ENCODE data around the gene GGTA1. TPM values are rescaled to one million over a fixed set of nuclear protein-coding genes. Genes with fewer than 3 reads are reported as not detected.

Gene GGTA1
- total and polyA plus RNA-seq, 7 donors = 0.50 to 7.0 (median 1.7) TPM

DNA sequence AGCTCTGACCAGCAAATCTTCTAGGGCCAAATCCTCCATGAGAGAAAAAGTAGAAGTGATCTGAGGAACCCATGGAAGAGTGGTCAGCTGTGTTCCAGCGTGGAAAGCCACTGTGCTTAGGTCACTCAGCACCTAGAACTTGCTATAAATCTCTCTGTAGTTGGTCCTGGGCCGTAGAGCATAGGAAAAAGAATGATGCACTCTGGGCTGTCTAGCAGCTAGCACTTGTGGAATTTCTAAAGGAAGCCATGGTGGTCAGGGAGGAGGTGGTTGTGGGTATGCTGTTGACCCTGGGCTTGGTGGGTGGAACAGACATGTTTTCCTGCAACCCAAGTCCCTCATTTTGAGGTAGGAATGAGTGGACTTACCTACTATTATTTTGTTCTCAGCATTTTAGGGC, 48.1 kb downstream of the GGTA1 start:
- TF ChIP-seq, protein P1, sequence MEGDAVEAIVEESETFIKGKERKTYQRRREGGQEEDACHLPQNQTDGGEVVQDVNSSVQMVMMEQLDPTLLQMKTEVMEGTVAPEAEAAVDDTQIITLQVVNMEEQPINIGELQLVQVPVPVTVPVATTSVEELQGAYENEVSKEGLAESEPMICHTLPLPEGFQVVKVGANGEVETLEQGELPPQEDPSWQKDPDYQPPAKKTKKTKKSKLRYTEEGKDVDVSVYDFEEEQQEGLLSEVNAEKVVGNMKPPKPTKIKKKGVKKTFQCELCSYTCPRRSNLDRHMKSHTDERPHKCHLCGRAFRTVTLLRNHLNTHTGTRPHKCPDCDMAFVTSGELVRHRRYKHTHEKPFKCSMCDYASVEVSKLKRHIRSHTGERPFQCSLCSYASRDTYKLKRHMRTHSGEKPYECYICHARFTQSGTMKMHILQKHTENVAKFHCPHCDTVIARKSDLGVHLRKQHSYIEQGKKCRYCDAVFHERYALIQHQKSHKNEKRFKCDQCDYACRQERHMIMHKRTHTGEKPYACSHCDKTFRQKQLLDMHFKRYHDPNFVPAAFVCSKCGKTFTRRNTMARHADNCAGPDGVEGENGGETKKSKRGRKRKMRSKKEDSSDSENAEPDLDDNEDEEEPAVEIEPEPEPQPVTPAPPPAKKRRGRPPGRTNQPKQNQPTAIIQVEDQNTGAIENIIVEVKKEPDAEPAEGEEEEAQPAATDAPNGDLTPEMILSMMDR (IDR thresholded peaks at IDR 0.05) = no peak
- H3K36me3 ChIP-seq (ENCODE audit: insufficient read depth in 1 of 2, low read depth in 1 of 2) = no peaks in the 10 kb centered on the region
- DNase-seq (no peak), ATAC-seq (no peak)
- intact Hi-C loops (cut with DNase I) = no loop called here
- WGBS, 3 donors = 50 to 64% (median 62%) methylated on average over 2 of the region's 2 CpGs
- no peaks in the 10 kb centered on the region for H3K4me1 ChIP-seq
- H3K27ac ChIP-seq = no peak overlapping the region
- peaks cover 0 to 5% (median 2%) of the 10 kb centered on the region in 3 donors for H3K27me3 ChIP-seq (ENCODE audit: insufficient read depth in 3 of 3, low read length in 2 of 3)
- H3K9me3 ChIP-seq = no peaks in the 10 kb centered on the region
- no peak overlapping the region for H3K4me3 ChIP-seq

GRCh38 chr9:121450241-121450640, 49.4 kb downstream of the GGTA1 start:
- ATAC-seq (no peak), DNase-seq (no peak)
- H3K27ac ChIP-seq = no peak overlapping the region
- H3K36me3 ChIP-seq (ENCODE audit: insufficient read depth in 1 of 2, low read depth in 1 of 2) = no peaks in the 10 kb centered on the region
- no peak overlapping the region for H3K4me3 ChIP-seq
- H3K4me1 ChIP-seq = no peaks in the 10 kb centered on the region
- 42 to 61% (median 50%) methylated on average over 3 of the region's 3 CpGs for WGBS, 3 donors
- H3K27me3 ChIP-seq (ENCODE audit: insufficient read depth in 3 of 3, low read length in 2 of 3) = peaks cover 0 to 2% (median 0%) of the 10 kb centered on the region in 3 donors
- no peaks in the 10 kb centered on the region for H3K9me3 ChIP-seq
- intact Hi-C loops (cut with DNase I) = no loop called here
- TF ChIP-seq, protein P1 (IDR thresholded peaks at IDR 0.05) = no peak

- H3K27me3 ChIP-seq (ENCODE audit: insufficient read depth in 3 of 3, low read length in 2 of 3) = peaks cover 0 to 2% (median 0%) of the 10 kb centered on the region in 3 donors
- ATAC-seq = no peak
- no peaks in the 10 kb centered on the region for H3K4me1 ChIP-seq
- no peak for DNase-seq
- H3K9me3 ChIP-seq = no peaks in the 10 kb centered on the region
- no peaks in the 10 kb centered on the region for H3K36me3 ChIP-seq (ENCODE audit: insufficient read depth in 1 of 2, low read depth in 1 of 2)
- intact Hi-C loops (cut with DNase I) = no loop called here
- TF ChIP-seq, protein P1 (IDR thresholded peaks at IDR 0.05) = no peak
- 85 to 87% (median 85%) methylated on average over 2 of the region's 2 CpGs for WGBS, 3 donors
- no peak overlapping the region for H3K4me3 ChIP-seq
- H3K27ac ChIP-seq = no peak overlapping the region
Observed at GRCh38 chr9:121449786-121450185, 49.9 kb downstream of the GGTA1 start.

GRCh38 chr9:121447321-121447834, 52.3 kb downstream of the GGTA1 start:
- no peak for DNase-seq
- WGBS, 3 donors = 74 to 82% (median 77%) methylated on average over 6 of the region's 6 CpGs
- Histone ChIP-seq H3K36me3 (ENCODE audit: insufficient read depth in 1 of 2, low read depth in 1 of 2) (no peaks in the 10 kb centered on the region), H3K4me1 (no peaks in the 10 kb centered on the region), H3K9me3 (no peaks in the 10 kb centered on the region), H3K27me3 (ENCODE audit: insufficient read depth in 3 of 3, low read length in 2 of 3) (no peaks in the 10 kb centered on the region), H3K4me3 (no peak overlapping the region), H3K27ac (no peak overlapping the region)
- TF ChIP-seq, protein P1 (IDR thresholded peaks at IDR 0.05) = no peak
- intact Hi-C loops (cut with DNase I) = no loop called here
- ATAC-seq = no peak

- TF ChIP-seq, protein P1 (IDR thresholded peaks at IDR 0.05) = no peak
- H3K27ac ChIP-seq = no peak overlapping the region
- intact Hi-C loops (cut with DNase I) = no loop called here
Observed at GRCh38 chr9:121445986-121446385, 53.7 kb downstream of the GGTA1 start.

More at GRCh38 chr9:121445986-121446385, 53.7 kb downstream of the GGTA1 start:
- no peaks in the 10 kb centered on the region for H3K27me3 ChIP-seq (ENCODE audit: insufficient read depth in 3 of 3, low read length in 2 of 3)
- H3K36me3 ChIP-seq (ENCODE audit: insufficient read depth in 1 of 2, low read depth in 1 of 2) = no peaks in the 10 kb centered on the region
- H3K9me3 ChIP-seq = no peaks in the 10 kb centered on the region
- no peak for DNase-seq
- H3K4me1 ChIP-seq = no peaks in the 10 kb centered on the region
- WGBS, 3 donors = 89 to 96% (median 92%) methylated on average over 3 of the region's 3 CpGs
- no peak for ATAC-seq
- H3K4me3 ChIP-seq = no peak overlapping the region
